ENCODE results near the gene SNAI3.

GRCh38 chr16:88699180-88699579 is 12.9 kb upstream of the SNAI3 start:
- TF ChIP-seq TCF4 (CRISPR knock-in tag; IDR thresholded peaks at IDR 0.05; ENCODE audit: borderline replicate concordance) (no peak), OSR1 (CRISPR knock-in tag; IDR thresholded peaks at IDR 0.05) (no peak), POU6F1 (CRISPR knock-in tag; IDR thresholded peaks at IDR 0.05; ENCODE audit: borderline replicate concordance, low read depth) (no peak), ZNF565 (CRISPR knock-in tag; conservative IDR thresholded peaks at IDR 0.05; ENCODE audit: low read depth) (no peak), RARB (CRISPR knock-in tag; IDR thresholded peaks at IDR 0.05) (no peak), ARNTL (CRISPR knock-in tag; IDR thresholded peaks at IDR 0.05; ENCODE audit: borderline replicate concordance, low read depth) (no peak), PATZ1 (CRISPR knock-in tag; IDR thresholded peaks at IDR 0.05; ENCODE audit: borderline replicate concordance) (no peak), CREB5 (CRISPR knock-in tag; IDR thresholded peaks at IDR 0.05; ENCODE audit: low read depth) (no peak), ZFP30 (CRISPR knock-in tag; IDR thresholded peaks at IDR 0.05) (no peak), ZNF70 (CRISPR knock-in tag; IDR thresholded peaks at IDR 0.05) (no peak), SNAI2 (CRISPR knock-in tag; IDR thresholded peaks at IDR 0.05) (no peak), PPARA (CRISPR knock-in tag; IDR thresholded peaks at IDR 0.05; ENCODE audit: borderline replicate concordance) (no peak), ISL1 (CRISPR knock-in tag; IDR thresholded peaks at IDR 0.05) (no peak)
